Stimulated activated CD4-positive, alpha-beta T cell treated with anti-CD3 and anti-CD28 coated beads, Interleukin-12 subunit alpha, Interleukin-12 subunit beta, amount 100 ng/mL, for 24 hours (primary cell): ENCODE measurements around the gene TAT.
A peak's percentile ranks its signal among the peaks of the same experiment; 100 is the strongest.
"Not testable (repeated sequence)": the region's sequence is repeated elsewhere in the genome, so short reads cannot be mapped to it uniquely, and the experiment has no call there.

ENCODE experiments used
- DNase-seq, 2 experiments: peaks; one replicate each; pipeline ENCODE4 v3.0.0-alpha.2; 2020; ENCODE audit warnings: low read depth in 2 of 2

The TAT gene

DNA sequence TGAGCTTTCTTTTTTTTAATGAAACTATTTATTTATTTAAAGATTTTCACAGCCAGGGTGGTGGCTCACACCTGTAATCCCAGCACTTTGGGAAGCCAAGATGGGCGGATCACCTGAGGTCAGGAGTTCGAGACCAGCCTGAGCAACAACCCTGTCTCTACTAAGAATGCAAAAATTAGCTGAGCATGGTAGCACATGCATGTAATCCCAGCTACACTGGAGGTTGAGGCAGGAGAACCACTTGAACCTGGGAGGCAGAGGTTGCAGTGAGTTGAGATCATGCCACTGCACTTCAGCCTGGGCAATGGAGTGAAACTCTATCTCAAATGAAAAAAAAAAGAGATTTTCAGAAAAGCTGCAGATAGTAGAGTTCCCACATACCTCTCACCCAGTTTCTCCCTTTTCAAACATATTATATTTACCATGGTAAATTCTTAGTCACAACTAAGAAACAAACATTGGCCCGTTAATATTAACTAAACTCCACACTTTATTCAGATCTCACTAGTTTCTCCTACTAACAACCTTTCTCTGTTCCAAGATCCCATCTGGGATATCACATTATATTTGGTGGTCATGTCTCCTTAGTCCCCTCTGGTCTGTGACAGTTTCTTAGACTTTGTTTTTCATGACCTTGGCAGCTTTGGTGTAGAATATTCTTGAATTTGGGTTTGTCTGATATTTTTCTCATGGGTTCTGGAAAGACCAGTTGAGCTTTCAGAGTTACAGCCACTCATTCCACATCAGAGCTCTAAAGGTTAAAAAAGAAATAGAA lies 7.8 kb upstream of the TAT start:
- no peak for DNase-seq

DNA sequence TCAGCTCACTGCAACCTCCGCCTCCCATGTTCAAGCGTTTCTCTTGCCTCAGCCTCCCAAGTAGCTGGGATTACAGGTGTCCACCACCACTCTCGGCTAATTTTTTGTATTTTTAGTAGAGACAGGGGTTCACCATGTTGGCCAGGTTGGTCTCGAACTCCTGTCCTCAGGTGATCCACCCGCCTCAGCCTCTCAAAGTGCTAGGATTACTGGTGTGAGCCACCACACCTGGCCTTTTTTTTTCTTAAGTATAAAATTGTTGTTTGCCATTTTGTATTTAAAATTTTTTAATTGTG lies 5.6 kb upstream of the TAT start:
- not testable (repeated sequence) for DNase-seq

DNA sequence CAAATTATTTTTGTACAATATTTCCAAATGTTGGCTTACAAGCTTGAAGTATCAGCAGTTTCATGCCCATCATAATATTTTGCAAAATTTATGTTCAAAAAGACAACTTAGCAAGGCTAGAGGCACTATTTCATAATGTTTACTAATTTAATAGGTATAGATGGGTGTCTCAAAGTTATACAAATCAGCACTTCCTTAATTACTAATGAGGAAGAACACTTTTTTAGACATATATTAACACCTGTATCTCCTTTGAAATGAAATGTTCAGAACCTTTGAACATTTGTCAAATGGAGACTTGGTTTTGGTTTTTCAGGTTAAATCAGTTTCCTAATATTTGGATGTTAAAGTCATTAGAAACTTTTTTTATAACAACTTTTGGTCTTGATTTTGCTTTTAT lies 2.2 kb downstream of the TAT start:
- DNase-seq: no peak

DNA sequence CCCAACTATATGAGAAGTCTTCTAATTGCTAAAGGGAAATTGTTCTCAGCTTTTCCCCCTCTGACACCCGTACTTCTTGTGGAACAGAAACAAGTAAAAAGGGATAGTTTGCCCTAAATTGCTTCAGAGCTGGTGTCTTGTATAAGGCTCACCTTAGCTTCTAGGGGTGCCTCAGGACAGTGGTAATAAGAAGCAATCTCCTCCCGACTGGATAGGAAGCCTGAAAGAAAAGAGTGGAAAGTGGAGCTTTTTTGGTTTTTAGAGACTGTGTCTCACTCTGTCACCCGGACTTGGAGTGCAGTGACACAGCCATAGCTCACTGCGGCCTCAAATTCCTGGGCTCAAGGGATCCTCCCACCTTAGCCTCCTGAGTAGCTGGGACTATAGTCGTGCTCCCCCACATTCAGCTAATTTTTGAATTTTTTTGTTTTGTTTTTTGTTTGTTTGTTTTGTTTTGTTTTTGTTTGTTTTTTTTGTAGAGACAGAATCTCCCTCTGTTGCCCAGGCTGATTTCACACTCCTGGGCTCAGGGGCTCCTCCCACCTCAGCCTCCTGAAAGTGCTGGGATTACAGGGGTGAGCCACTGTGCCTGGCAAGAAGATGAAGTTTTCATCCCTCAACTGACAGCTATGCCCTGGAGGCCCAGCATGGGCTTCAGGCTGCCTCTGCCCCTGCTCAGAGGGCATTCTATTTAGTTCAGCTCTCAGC lies 3.4 kb downstream of the TAT start:
- no peak for DNase-seq

DNA sequence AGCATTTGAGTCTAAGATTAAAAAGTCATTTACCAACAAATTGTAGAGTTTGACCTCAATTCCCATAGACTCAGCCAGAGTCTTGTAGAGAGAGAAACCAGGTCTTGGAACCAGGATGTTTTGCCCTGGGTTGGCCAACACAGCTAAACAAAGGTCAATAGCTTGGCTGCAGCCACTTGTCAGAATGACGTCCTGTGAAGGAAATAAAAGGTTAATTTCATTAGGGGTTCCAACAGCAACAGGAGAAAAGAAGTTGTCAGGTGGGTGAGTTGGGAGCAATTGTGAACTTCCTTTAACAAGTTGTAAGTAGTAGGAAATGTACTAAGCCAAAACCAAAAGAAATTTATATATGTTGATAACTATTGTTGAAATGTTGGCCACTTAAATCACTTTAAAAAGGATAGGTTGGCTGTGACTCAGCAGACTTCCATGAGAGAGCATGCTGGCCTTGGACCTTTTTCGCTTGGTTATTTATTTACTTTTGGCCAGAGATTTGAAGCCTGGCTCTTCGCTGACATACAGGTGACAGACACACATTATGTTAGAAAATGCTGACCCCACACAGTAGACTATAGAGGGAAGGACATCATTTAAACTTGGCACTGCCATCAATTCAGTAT lies 4.3 kb downstream of the TAT start:
- DNase-seq: no peak

DNA sequence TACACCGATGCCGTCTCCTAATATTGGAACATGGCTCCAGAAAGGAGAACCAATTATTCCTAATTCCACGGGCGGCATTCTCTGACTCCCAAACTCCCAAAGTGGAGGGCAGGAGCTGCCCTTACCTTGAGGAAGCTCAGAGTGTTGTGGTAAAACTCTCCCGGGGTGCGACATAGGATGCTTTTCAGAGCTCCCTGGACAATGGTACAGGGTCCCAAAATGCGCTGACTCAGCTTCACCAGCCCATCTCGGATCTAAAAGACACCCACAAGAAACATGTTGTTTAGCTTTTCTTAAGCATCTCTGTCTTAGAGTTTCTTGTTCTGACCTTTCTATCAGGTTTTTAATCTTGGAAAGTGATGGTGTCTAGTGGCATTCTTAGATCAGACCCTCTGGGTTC lies 6.7 kb downstream of the TAT start:
- DNase-seq: no peak

DNA sequence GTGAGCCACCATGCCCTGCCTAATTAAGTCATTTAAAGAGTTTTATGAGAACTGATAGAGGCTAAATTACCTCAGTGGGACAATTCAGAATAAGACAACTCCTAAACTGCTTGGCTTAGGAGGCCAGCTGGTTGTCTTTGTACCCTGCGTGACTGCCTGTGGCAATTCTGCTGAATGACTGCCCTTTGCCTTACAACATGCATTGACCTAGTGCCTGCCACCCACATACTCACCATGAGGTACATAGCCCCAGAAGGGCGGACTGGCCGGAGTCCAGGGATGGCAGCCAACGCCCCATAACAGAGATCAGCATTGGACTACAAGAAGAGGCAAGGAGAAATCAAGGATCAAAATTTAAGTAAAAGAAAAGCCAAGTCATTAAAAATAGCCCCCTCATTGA lies 7.3 kb downstream of the TAT start:
- DNase-seq: no peak

DNA sequence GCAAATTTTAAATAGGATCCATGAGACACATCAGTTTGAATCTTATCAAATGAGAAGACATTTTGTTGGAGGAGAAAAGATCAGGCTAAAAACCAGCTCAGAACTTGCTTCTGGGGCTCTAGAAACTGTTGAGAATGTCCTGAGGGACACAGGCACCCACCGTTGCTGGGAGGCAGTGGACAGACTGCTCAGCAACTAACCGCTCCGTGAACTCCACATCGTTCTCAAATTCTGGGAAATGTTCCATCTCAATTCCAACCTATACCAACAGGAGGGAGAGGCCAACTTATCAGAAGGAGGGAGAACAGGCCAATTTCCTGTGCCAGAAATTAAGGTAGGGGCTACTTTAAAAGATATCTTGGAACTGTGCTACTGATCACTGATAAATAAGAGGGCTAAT lies 8.3 kb downstream of the TAT start:
- DNase-seq: no peak

DNA sequence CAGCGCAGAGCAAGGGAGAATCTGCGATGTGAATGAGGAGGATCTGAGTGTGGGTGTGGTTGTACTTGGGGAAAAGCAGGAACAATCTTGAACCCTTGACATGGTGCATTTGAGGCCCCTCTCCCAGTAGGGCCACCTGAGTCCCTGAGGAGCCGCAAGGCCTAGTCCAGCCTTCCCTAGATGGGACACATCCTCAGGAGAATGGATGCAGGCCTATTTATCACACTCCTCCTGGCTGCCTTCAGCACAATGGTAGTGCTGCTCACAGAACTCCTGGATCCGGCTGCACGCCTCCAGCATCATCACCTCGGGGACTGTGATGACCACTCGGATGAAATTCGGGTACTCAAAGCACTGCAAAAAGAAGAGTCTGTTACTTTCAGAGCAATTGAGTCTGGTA lies 9.0 kb downstream of the TAT start:
- no peak for DNase-seq

DNA sequence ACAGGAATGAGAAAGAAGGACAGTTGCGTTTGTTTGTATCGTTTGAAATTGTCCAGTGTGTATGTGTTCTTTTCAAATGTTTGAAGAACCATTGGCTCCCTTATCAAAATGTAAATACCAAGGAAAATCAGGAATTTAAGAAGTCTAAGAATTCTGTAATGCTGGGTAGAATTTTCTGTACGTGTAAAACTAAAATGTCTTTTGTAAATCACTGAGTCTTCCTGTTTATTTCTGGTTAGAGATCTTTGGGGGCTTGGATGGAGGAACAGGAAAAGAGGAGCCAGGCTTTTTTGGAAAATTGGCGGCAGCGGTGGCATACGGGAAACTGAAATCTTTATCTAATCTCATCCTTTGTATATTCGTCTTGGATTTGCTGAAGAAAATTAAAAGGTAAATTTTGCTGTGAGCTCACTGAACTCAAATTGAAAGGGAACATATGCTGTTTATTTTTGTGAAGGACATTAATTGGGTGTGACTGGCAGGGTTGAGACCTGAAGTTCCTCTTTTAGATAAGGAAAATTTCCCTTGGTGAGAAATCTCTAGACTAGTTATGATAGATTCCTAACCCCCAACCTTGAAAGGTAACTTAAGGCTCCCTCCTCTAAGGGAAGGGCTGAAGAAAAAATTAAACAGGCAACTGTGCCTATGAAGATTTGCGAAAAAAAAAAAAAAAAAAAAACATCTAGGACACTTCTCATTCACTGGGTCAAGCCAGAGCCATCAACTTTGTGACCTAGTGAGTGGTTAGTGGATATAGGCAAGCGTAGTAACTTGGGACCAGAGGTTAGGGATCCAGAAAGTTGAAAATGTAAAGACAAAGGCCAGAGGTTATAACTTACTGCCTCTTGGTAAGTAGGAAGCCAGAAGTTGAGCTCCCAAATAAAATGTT lies 10.8 kb downstream of the TAT start:
- no peak for DNase-seq

DNA sequence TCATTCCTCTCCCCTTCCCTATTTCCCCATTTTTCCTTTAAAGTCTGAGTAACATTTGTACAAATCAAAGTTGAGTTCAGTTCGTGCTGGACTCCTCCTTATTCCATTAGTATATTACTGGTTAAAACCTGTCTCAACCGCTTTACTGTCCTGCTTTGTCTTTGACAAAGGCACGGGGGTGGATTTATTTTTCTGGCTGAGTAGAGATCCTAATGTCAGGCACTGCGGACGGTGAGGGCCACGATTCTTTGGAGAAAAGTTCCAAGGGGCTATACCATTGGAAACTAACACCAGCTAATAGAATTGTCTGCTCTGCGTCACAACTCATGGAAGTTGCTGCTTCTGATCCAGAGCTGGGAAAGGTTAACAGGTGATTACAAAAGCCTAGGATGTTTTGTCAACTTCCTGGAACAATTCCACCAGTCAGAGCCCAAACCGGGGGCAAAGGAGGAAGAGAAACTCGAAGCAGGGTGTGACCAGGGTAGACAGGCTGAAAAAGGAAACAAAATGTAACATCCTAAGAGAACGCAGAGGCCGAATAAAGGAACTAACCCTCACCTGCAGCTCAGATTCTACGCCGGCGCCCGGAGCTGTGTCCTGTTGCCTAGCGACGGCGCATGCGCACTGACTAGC lies 12.4 kb downstream of the TAT start:
- DNase-seq: no peak

DNA sequence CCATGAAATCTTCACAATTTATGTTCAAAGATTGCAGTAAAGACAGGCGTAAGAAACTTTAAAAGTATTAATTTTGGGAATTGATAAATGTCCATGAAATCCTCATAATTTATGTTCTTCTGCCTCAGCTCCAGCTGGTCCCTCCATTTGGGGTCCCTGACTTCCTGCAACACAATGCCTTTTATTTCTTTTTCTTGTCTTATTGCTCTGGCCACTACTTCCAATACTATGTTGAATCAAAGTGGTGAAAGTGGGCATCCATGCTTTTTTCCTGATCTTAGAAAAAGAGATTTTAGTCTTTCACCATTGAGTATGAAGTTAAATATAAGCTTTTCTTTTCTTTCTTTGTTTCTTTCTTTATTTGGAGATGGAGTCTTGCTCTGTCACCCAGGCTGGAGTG lies 14.3 kb downstream of the TAT start:
- no peak for DNase-seq

DNA sequence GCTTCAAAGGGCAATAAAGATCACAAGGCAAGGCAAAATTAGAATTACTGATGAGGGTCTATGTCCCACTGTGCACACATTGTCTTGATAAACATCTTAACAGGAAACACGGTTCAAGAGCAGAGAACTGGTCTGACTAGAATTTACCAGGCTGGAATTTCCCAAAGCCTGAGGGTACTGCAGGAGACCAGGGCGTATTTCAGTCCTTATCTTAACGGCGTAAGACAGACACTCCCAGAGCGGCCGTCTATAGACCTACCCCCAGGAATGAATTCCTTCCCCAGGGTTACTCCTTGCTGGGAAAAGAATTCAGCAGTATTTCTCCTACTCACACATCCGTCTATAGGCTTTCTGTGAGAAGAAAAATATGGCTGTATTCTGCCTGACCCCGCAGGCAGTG lies 15.0 kb downstream of the TAT start:
- DNase-seq: not testable (repeated sequence)

DNA sequence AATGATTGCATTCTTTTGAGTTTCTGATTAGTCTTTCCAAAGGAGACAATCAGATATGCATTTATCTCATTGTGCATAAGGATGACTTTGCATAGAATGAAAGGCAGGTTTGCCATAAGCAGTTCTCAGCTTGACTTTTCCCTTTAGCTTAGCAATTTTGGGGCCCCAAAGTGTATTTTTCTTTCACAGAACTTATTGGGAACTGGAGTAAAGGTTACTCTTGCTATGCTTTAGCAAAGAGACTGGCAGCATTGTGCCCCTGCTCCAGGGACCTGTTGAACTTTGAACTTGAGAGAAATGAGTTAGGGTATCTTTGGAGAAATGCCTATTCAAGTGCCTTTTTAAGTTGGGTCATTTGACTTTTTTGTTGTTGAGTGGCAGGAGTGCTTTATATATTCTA lies 17.0 kb downstream of the TAT start:
- DNase-seq: no peak

DNA sequence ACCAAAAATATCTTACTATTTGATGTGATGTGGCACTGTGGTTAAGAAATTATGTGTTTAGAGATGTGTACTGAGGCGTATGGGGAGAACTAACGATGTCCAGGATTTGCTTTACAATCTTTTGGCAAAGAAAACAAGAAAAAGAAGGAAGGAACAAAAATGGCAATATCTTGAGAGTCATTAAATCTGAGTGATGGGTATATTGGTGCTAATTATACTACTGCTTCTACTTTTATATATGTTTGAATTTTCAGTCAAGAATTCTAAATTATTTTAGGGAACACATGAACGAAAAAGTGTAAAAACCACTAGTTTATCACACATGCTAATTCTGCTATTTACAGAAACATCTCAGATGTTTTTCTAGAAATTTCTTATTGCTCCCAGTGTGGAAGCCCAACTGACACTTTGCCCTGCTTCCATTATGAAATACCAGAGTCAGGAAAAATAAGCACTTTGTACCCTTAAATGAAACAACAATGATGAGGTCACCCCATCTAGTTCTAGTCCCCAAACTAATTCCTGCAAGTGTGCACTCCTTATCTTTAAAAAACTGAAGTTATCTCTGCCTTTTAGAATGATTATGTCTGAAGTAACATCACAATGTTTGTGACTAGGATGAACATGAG lies 18.8 kb downstream of the TAT start:
- no peak for DNase-seq

DNA sequence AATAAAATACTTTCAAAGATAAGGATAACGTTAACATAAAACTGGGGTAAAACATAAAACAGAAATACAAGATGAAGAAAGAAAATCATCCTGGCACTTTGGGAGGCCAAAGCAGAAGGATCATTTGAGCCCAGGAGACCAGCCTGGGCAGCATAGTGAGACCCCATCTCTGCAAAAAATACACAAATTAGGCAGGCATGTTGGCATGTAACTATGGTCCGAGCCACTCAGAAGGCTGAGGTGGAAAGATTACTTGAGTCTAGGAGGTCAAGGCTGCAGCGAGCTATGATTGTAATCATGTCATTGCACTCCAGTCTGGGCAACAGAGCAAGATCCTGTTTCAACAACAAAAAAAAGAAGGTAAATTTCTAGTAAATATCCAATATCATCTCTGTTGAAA lies 19.6 kb downstream of the TAT start:
- DNase-seq: no peak

DNA sequence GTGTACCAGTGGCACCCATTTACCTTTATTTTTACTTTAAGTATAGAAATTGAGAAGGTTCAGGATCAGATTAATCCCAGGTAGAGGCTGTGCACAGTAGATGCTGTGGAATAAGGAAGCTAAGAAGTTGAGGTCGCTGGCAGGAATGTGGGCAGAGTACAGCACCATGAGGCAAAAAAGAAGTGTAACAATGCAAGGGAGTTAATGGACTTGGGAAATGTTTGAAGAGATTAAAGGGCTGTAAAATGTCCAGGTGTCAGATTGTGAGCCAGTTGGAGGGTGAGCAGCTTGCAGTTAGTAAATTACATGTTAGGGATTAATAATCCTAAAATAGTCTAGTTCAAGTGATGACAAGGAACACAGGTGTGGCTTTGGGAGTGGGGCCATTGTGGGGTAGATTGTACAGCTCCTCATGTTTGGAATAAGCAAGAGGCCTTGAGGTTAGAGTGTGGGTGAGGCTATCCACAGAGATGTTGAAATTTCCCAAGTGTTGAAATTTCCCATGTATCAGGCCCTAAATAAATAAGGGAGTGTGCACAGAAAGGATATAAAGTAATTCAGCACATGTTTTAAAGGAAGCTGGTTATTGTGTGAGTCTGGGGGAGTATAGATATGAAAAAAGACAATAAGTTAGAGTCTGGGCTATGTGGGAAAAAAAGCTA lies 21.5 kb downstream of the TAT start:
- DNase-seq: no peak

DNA sequence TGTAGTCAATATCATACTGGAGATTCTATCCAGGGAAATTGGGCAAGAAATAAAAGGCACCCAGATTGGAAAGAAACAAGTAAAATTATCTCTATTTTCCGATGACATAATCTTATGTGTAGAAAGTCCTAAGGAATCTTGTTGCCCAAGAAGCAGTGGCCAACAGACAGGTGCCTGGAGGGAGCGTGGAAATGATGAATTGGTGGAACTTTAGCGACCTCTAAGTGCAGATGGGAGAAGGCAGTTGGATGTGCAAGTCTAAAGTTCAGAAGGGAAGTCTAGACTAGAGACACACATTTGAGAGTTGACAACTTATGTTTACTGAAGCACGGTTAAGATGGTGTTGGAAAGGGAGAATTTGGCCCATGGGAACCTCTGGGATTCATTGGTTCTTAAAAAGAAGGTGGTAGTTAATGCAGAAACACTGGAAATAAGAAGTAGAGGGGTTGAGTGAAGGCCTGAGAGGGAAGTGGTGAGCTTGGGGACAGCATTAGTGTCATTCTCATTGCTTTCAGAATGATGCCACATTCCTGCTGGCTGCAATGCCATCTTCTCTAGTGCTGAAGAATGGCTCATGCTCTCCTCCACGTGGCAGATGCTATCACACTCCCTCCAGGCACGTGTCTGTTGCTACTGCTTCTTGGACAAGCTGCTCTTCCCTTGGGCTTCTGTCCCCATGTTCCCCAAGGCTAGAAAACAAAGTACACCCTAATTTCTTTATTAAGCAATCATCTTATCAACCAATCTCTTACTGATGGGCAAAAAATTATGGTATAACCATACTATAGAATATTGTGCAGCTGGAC lies 24.0 kb downstream of the TAT start:
- no peak for DNase-seq

DNA sequence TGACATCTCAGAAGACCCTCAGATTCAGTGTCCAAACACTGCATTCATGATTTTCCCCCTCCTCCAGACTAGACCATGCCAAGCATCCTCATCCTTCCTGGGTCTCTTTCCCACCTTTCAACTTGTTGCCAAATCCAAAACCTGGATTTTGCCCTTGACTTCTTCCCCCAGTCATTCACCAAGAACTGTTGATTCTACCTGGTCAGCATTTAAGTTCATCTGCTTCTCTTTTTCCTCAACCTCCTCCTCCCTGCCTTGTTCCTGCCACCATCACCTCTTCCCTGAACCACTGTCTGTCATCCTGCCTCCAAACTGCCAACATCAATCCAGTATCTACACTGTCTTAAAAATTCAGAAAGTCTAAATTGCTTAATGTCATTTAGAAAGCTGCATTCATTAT lies 29.7 kb downstream of the TAT start:
- no peak for DNase-seq

DNA sequence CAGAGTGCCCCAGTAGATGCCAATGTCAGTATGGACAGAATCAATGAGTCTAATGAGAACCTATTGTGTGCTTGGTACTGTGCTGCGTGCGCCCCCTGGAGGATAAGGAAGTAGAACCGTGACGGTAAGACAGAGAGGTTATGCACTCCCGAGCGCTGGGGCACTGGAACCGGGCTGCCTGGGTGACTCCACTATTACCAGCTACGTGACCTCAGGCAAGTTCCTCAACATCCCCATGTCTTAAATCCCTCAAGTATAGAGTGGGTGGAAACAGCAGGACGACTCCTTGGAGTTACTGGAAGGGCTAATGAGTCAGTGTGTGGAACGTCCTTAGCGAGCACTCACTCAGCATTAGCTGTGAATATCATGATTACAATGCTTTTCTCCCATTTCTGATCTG lies 34.5 kb downstream of the TAT start:
- peak; percentile 31 to 51 for DNase-seq
